Naive thymus-derived CD8-positive, alpha-beta T cell (primary cell): ENCODE measurements around the gene RASSF5. TPM values are rescaled to one million over a fixed set of nuclear protein-coding genes. Genes with fewer than 3 reads are reported as not detected.
A peak's percentile ranks its signal among the peaks of the same experiment; 100 is the strongest.

ENCODE experiments used
- ATAC-seq, 2 donors: fragments of 150-1000 bp; cut with Tn5 transposase in 1 of 2; sonication (Bioruptor Pico), chemical (Tn5 transposase) in 1 of 2; 1 replicate in 1 of 2; 2 replicates in 1 of 2; pipeline ENCODE4 v1.10.0; 2021; ENCODE audit warnings: mild to moderate bottlenecking in 2 of 2, moderate library complexity in 2 of 2
- POLR2A ChIA-PET: fragments of 350-600 bp; sonication (Branson Sonifier 250); formaldehyde crosslinking; loops from one replicate; lab custom pipeline; 2021; ENCODE audit warnings: antibody characterized with exemption; lab: Charles Lee
- DNase-seq, 10 donors: peaks; one replicate each; pipeline versions ENCODE4 v3.0.0 to v3.0.0-alpha.2; 2020 to 2022
- H3K27ac Mint-ChIP-seq, 10 donors: one replicate each; pipeline ENCODE4 v1.8.0; 2020 to 2022; ENCODE audit warnings: mild to moderate bottlenecking in 10 of 10, mixed read lengths in 10 of 10, moderate library complexity in 4 of 10, inconsistent platforms in 1 of 10
- H3K27me3 Mint-ChIP-seq, 5 donors: one replicate each; pipeline ENCODE4 v1.8.0; 2021 to 2022; ENCODE audit warnings: mixed read lengths in 5 of 5
- H3K36me3 Mint-ChIP-seq, 3 donors: one replicate each; pipeline ENCODE4 v1.8.0; 2020 to 2022; ENCODE audit warnings: mixed read lengths in 3 of 3, mild to moderate bottlenecking in 2 of 3, inconsistent platforms in 1 of 3
- H3K4me1 Mint-ChIP-seq, 4 donors: one replicate each; pipeline ENCODE4 v1.8.0; 2021 to 2022; ENCODE audit warnings: mixed read lengths in 4 of 4
- H3K4me3 Mint-ChIP-seq, 10 donors: one replicate each; pipeline ENCODE4 v1.8.0; 2020 to 2022; ENCODE audit warnings: mild to moderate bottlenecking in 10 of 10, mixed read lengths in 10 of 10, moderate library complexity in 6 of 10, inconsistent platforms in 1 of 10
- H3K9me3 Mint-ChIP-seq, 9 donors: one replicate each; pipeline ENCODE4 v1.8.0; 2020 to 2022; ENCODE audit warnings: mixed read lengths in 9 of 9, mild to moderate bottlenecking in 3 of 9, inconsistent platforms in 1 of 9, moderate library complexity in 1 of 9
- microRNA-seq: library from miRNA; unstranded; fragments of <30 nt; microRNA quantifications from one replicate; pipeline ENCODE4 v1.2.0, GENCODE V29; 2022; ENCODE audit warnings: borderline microRNAs expressed
- polyA plus RNA-seq, 3 donors: library from polyadenylated mRNA; unstranded; fragments of 300-500 nt; fragmentation: Illumina TruSeq; gene quantifications; one replicate each; pipeline ENCODE4 v1.2.3, GENCODE V29; 2021
- total RNA-seq, 8 experiments: library from RNA in 2 of 8; stranded (reverse) in 2 of 8; gene quantifications; one replicate each; pipeline ENCODE4 v1.2.3 and lab custom pipeline; 2021 to 2026

The RASSF5 gene
- total and polyA plus RNA-seq, 5 experiments from 2014 or later: 224 to 358 (median 233) TPM

DNA sequence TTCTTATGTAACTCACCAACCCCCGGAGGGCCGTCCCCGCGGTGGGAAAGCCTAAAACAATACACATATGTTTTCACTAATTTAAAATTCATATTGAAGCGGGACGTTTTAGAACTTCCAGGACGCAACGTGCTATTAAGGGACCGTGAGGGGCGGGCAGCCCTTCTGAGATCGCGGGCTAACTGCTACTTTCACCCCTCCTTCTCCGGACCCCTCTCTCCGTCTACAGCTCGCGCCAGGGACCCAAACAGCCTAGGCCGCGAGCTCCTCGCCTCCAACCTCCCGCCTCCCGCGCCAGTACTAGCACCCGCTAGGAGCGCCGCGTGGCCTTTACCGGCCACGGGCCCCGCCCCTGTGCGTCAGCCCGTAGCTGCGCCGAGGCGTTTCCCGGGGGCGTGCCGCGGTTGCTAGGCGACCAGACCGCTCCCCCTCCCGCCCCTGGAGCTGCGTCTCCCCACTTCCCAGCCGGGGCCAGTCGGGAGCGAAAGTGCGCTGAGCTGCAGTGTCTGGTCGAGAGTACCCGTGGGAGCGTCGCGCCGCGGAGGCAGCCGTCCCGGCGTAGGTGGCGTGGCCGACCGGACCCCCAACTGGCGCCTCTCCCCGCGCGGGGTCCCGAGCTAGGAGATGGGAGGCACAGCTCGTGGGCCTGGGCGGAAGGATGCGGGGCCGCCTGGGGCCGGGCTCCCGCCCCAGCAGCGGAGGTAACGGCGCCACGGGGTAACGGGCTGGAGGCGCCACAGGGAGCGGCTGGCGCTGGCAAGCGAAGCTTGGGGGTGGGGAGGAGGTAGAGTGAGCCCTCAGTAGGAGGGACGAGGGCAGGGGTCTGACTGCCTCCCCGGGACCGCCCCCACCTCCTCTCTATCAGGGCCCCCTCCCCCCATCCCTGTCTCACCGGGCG, 128.0 kb downstream of the RASSF5 start, which contains the start of gene DYRK3:
TSS of gene DYRK3 (plus strand) at position 457 of the 898 bp plus-strand sequence. CDS start at position 625, 168 bp downstream.
- POLR2A ChIA-PET: interaction anchor here (0.6 to 2.1 kb wide), 8 partner anchors 23 to 952 kb away, joined by 3 to 9 read pairs (median 4); partner anchors contain the start of genes EIF2D and IKBKE
- H3K36me3 Mint-ChIP-seq: no peaks in the 10 kb centered on the region
- peak; percentile 91 to 92 for ATAC-seq

DNA sequence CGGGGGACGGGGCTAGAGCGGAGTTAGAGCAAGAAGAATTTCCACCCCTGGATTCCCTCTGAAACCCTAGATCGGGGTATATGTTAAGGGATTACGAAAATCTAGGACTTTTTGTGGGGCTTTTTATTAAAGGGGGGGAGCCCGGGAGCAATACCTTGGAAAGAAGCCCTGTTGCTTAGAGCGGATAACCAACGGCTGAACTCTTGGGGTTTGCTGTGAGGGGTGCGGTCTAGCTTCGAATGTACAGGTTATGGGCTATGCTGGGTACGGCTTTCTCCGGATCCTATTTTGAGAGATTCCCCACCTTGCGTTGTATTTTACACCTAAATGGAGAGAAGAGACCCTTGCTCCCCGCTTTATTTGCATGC, 128.6 kb downstream of the RASSF5 start:
- Mint-ChIP-seq H3K9me3 (no peaks in the 10 kb centered on the region), H3K4me1 (peaks cover 4 to 24% (median 16%) of the 10 kb centered on the region in 4 donors), H3K27ac (peak overlapping the region in 3 of 10 donors; percentile 13 to 85 (median 82)), H3K4me3 (peak overlapping the region; percentile 70 to 94 (median 80)), H3K36me3 (no peaks in the 10 kb centered on the region), H3K27me3 (peaks cover 0 to 8% (median 6%) of the 10 kb centered on the region in 5 donors)
- peak; percentile 13 to 14 for ATAC-seq
- POLR2A ChIA-PET: interaction anchor here (1.8 to 2.1 kb wide), 2 partner anchors 24 to 165 kb away, joined by 6 to 9 read pairs; partner anchors contain the start of genes EIF2D and IKBKE
- DNase-seq: peak in 2 of 10 donors; percentile 20 to 29

More for the DNA sequence above, 128.0 kb downstream of the RASSF5 start, which contains the start of gene DYRK3:
- H3K9me3 Mint-ChIP-seq: no peaks in the 10 kb centered on the region
- H3K27ac Mint-ChIP-seq: peak within 1 kb of the TSS; percentile 68 to 92 (median 87)
- peak within 1 kb of the TSS; percentile 80 to 94 (median 90) for H3K4me3 Mint-ChIP-seq
- peaks cover 4 to 24% (median 16%) of the 10 kb centered on the region in 4 donors for H3K4me1 Mint-ChIP-seq
- H3K27me3 Mint-ChIP-seq: peaks cover 0 to 8% (median 6%) of the 10 kb centered on the region in 5 donors
- DNase-seq: peak; percentile 80 to 93 (median 83)

DNA sequence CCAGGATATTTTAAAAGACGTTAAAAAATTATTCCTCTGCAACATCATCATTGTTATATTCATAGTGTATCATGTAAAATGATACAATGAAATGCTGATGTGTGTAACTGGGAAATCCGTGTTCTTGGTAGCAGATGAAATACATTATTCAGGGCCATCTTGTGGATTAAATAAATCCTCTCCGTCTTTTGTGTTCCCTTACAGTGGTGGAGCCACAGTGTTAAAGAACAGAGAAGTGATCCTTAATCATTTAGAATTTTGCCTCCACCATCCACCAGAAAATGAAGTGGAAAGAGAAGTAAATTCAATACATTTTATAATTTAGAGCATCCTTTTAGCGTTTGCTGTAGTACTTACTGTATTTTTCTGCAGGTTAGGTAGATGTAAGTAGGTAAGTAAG, 129.3 kb downstream of the RASSF5 start:
- H3K36me3 Mint-ChIP-seq: no peaks in the 10 kb centered on the region

DNA sequence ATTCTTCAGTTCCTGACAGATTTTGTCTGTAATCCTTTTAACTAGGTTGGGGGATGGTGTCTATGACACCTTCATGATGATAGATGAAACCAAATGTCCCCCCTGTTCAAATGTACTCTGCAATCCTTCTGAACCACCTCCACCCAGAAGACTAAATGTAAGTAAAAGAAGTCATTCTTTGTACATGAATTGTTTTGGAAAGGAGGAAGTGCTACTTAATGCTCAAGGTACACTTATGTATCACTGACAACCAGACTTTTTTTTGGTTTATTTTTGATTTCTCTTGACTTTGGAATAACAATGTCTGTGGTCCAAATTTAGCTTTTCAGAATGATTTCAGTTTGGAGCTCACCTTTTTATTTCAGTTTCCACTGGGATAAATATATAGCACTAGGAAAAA, 130.3 kb downstream of the RASSF5 start:
- no peak overlapping the region for H3K4me3 Mint-ChIP-seq
- POLR2A ChIA-PET: no interaction called here
- H3K27me3 Mint-ChIP-seq: peaks cover 0 to 6% (median 2%) of the 10 kb centered on the region in 5 donors
- H3K27ac Mint-ChIP-seq: peak overlapping the region in 1 of 10 donors; percentile 45
- H3K9me3 Mint-ChIP-seq: no peaks in the 10 kb centered on the region
- ATAC-seq (no peak), DNase-seq (no peak)
- peaks cover 4 to 24% (median 16%) of the 10 kb centered on the region in 4 donors for H3K4me1 Mint-ChIP-seq
- no peaks in the 10 kb centered on the region for H3K36me3 Mint-ChIP-seq

More for the DNA sequence above, 129.3 kb downstream of the RASSF5 start:
- Mint-ChIP-seq H3K4me3 (peak overlapping the region in 1 of 10 donors; percentile 34), H3K9me3 (no peaks in the 10 kb centered on the region), H3K4me1 (peaks cover 4 to 24% (median 16%) of the 10 kb centered on the region in 4 donors), H3K27ac (no peak overlapping the region), H3K27me3 (peaks cover 0 to 6% (median 5%) of the 10 kb centered on the region in 5 donors)
- DNase-seq (no peak), ATAC-seq (no peak)
- POLR2A ChIA-PET: interaction anchor here (1.8 kb wide), 1 partner anchor 24 kb away, joined by 6 read pairs; the partner anchor contains the start of gene EIF2D

Small RNA genes within 50 kb of the gene (microRNA-seq; reads per million reads assigned to microRNA genes)
- gene MIR6769B: 3.4 reads per million, percentile 4 among the genes with 10 or more reads in this experiment

Other genes with a start within 250 kb of the RASSF5 start
- gene IKBKE, start 37.1 kb upstream of the RASSF5 start, total RNA-seq: 10 to 100 TPM; 82.9 to 87.3 TPM
- gene IKBKE, start 37.1 kb upstream of the RASSF5 start, polyA plus RNA-seq: 10 to 100 TPM; 40.5 to 57.0 (median 55.5) TPM
- gene EIF2D, start 104.9 kb downstream of the RASSF5 start, total RNA-seq: 10 to 100 TPM; 61.7 to 62.4 TPM
- 10 to 100 TPM; 38.9 to 46.0 (median 39.1) TPM for gene EIF2D, start 104.9 kb downstream of the RASSF5 start, polyA plus RNA-seq
- gene DYRK3, start 128.0 kb downstream of the RASSF5 start, total RNA-seq: under 1 TPM; 0.22 to 0.34 TPM
- gene DYRK3, start 128.0 kb downstream of the RASSF5 start, polyA plus RNA-seq: not detected
- gene MAPKAPK2, start 177.4 kb downstream of the RASSF5 start, total RNA-seq: 10 to 100 TPM; 52.2 to 55.8 TPM
- 1 to 10 TPM; 1.3 to 2.5 (median 1.6) TPM for gene MAPKAPK2, start 177.4 kb downstream of the RASSF5 start, polyA plus RNA-seq